ENCODE measurements around the gene FMN2.
"Not testable (repeated sequence)": the region's sequence is repeated elsewhere in the genome, so short reads cannot be mapped to it uniquely, and the experiment has no call there.

Gene FMN2

DNA sequence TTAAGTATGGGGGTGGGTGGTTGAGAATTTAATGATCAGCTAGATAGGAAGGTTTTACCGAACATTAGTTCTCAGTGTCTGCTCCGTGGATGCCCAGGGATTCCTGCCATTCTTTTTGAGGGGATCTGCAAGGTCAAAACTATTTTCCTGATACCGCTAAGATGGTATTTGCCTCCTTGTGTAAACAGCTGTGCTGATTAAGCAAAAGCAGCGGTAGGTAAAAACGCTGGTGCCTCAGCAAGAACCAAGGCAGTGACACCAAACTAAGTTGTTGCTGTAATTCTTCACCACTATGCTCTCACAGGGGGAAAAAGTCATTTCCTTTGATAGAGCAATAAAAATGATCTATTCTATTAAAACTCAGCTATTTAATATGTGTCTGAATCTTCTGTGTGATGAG is 229.0 kb downstream of the FMN2 start:
- no peak for DNase-seq

DNA sequence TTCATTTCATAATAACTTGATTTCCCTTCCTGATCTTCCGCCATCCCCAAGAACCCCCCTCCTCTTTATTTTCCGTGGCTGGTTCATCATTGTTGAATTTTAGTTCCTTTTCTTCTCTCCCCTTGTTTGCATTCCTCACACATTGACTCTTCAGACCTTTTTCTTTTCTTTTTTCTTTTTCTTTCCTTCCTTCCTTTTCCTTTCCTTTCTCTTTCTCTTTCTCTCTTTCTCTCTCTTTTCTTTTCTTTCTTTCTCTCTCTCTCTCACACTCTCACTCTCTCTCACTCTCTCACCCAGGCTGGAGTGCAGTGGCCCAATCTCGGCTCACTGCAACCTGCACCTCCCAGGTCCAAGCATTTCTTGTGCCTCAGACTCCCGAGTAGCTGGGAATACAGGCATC is 231.3 kb downstream of the FMN2 start:
- DNase-seq = no peak

DNA sequence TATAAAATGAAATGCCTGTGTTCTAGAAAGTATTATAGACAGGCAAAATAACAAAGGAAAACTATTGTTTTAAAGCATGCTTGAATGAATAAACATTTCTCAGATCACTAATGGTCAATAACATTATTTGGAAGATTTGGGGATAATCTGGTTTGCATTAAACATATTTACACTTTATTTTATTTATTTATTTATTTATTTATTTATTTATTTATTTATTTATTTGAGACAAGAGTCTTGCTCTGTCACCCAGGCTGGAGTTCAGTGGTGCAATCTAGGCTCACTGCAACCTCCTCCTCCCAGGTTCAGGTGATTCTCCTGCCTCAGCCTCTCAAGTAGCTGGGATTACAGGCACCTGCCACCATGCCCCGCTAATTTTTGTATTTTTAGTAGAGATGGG is 236.7 kb downstream of the FMN2 start:
- DNase-seq = not testable (repeated sequence)

DNA sequence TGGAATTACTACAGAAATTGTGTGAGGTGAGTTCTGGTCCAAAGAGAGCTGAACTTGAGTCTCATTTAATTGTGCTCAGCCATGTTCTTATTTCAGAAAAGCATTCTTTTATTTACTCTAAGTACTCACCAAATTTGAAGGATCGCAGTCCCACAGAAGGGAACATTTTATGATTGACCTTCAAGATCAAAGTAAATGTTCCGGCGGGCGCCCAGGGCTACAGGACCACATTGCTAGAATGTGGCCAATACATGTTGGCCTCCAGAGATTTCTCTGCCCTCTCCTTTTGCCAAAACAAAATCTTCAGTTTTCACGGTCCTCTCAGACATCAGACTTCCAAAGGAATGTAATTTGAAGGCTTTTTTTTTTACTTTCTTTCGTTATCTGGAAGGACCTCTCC is 237.8 kb downstream of the FMN2 start:
- no peak for DNase-seq

DNA sequence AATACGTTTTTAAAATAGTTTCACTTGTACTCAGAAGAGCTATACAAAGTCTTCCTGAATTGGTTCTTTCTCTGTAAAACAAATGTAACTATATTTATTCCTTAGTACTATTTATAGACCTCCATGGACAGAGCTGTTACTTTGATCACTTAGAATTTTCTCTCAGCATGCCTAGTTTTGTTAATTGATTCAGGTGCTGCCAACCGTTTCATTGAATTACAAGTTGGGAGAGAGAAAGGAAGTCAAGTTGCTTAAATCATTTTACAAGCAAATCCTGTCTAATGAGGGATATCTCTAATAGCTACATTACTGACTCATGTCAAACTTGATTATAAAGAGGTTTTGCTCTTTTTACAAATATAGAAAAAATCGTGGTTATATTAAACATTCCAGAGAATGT is 241.0 kb downstream of the FMN2 start:
- no peak for DNase-seq

DNA sequence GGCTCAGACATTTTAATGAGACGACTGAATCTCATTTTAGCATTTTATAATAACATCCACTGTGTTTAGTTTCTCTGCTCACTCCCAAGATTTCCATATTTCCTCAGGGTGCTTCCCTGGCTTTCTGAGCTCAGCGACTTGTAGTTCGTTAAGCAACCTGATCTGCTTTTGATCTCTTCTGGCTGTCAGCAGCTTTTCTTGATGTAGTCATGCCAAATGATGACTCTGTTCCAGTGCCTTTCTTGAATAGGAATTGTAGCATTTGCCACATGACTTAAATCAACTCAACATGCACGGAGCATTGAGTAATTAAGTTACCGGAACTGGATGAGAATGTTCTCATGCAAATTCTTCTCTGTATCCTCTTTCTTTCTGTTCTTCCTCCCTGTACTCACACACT is 246.1 kb downstream of the FMN2 start:
- no peak for DNase-seq

DNA sequence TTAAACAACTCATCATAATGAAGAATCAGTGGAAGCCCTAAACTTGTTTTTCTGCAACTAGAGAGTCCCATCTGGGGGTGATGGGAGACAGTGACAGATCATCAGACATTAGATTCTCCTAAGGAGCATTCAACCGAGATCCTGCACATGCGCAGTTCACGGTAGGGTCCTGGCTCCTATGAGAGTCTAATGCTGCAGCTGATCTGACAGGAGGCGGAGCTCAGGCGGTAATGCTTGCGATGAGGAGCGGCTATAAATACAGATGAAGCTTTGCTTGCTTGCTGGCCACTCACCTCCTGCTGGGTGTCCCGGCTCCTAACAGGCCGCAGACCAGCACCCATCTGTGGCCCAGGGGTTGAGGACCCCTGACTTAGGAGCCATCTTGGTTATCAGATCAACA is 247.2 kb downstream of the FMN2 start:
- no peak for DNase-seq

DNA sequence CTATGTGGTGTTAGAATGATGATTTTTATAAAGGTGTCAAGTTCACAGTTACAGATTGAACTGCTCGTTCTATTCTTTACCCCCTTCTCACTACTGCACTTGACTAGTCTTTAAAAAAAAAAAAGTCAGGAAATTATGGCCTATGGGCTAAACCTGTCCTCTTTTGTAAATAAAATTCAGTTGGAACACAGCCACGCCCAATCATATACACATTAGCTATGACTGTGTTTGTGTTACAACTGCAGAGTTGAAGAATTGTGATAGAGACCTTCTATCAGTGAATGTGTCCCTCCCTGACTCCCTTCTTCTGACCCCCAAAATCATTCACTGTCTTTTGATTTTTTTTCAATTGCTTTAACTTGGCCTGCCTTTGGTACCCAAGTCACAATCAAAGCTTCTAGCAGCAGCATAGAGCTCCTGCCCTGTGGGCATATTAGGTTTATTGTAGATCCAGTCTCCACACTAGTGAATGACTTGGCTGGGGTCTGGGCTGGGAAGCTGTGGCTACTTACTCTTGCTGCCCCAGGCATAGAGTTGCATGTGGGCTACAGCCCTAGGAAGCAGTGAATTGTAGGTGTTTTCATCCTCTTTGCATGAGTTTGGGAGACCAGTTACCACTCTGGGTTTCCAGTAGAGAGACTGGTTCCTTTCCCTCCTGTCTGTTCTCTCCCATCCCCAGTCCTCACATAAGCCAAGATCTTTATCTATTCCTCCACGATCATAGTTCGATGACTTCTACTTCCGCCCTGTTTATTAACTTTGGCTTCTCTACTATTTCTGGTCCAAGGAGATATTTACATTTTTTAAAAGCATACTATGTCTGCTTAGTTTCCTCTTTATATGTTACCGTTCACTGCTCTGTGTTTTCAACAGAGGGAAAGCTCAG is 249.9 kb downstream of the FMN2 start:
- DNase-seq = no peak

DNA sequence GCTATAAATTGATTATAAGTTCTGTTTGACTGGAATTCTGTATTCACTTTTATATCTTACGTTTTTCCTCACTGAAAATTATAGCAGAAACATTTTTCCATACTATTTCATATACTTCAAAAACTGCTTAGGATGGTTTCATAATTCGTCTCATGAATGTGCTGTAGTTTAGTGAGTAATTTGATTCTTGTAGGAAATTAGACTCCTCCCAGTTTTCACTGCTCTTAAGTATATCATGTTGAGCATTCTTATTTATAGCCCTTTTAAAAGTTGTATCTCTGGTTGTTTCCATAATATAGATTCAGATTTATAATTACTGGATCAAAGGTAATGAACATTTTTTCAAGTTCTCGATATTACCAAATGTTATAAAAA is 250.6 kb downstream of the FMN2 start:
- no peak for DNase-seq

DNA sequence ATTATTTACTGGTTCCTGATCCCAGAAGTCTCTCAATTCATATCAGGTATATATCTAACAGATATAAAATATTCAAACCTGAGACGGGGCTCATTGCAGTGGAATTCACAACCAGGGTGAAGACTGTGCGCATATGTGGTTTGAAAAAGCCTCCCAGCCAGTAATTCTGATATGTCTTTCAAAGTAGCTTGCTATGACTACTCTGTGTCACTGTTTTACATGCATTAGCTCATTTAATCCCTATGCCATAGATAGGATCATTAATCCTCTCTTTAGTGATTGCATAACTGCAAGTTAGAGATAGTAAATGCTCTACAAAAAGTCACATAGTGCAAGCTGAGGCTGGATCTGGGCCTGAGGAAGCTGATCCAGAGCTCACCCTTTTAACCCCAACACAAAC is 251.4 kb downstream of the FMN2 start:
- DNase-seq = no peak

DNA sequence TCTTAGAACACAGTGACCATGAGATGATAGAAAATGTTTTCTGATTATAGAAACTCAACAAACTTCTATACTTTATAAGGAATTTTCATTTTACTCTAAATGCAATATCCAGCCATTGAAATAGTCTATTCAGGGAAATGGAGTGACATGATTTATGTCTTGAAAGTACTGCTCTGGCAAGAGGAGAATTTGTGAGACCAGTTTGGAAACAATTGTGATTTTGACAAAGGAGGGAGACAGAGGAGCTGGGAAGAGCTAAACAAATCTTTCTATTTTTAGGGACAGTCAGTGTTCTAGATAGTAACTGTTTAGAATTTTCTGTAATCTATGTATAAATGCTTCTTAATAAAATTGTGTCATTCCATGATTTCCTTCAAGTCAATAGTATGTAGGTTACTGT is 252.3 kb downstream of the FMN2 start:
- DNase-seq = no peak

DNA sequence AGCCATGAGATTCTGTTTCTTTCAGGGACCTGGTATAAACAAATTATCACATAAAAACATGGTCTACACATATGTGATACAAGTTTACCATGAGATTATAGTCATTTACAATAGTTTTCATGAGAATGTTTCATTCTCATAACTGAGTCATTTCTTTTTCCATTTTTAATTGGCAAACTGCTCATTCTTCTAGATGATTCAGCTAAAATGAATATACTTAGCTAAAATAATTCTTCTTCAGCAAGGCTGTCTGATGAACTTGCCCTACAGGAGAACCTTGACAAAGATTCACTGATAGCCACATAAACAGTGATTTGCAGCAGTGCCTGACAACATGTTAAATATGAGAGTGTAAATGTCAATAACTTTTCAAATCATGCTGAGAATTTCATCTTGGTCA is 253.2 kb downstream of the FMN2 start:
- no peak for DNase-seq

DNA sequence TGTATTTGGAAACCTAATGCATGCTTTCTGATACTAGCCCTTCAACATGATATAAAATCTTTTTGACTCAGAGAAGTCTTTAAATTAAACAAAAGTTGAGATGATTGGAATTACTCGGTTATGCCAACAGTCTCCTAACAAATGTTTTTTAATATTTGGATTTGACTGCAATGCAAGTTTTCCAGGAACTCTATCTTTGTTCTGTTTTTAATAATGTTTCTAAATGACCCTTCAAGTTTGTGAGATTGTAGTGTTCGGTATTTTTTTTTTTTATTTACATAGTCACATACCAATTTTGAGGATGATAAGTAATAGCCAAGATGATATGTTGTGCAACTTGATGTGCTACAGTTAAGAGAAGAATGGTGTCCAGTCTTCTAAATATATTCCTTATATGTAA is 258.0 kb downstream of the FMN2 start:
- no peak for DNase-seq

DNA sequence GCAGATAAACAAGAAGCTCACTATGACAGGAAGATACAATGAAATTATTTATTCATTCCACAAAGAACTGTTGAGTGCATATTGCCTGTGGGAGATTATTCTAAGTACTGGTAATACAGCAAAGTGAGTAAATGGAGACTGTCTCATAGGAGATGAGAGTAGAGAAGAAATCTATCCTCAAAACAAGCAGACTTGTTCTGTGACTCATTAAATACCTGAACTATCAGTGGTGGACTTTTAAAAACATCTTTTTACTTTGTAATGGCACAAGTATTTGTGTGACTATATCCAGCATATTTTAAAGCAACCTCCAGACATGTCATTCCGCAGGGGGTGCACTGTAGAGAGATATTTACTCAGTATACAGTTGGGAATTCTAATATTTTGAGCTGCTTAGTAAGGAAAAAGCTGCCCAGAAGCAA is 259.2 kb downstream of the FMN2 start:
- no peak for DNase-seq

DNA sequence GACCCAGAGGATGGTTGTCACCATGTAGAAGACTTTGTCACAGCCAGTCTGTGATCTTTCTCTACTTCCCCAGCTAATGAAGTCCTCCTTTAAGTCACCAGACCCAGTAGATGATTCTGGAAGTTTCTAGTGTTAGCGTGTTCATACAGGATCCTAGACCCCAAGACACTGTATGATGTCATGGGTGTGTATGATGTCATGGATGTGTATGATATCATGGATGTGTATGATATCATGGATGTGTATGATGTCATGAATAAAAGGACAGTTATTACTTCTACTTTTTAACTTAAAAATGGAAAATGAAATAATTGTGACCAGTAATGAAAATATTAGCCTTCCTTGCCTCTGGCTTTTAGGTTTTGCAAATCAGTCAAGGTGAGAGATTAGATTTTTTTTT is 260.0 kb downstream of the FMN2 start:
- no peak for DNase-seq

DNA sequence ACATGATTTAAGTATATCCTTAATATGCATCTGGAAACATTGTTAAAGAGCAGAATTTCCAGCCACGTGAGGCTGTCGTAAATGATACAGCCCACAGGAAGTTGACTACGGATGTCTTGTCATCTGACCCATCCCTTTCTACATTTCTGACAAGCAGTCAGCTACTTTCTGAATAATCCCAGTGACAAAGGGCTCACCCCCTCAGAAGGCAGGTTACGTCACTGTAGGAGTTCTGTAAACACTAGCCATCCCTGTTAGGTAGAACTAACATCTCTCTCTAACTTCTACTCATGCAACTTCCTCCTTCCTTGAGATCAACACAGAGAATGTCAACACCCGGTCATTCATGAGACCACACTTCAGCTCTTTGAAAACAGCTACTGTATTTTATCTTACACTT is 261.1 kb downstream of the FMN2 start:
- no peak for DNase-seq

DNA sequence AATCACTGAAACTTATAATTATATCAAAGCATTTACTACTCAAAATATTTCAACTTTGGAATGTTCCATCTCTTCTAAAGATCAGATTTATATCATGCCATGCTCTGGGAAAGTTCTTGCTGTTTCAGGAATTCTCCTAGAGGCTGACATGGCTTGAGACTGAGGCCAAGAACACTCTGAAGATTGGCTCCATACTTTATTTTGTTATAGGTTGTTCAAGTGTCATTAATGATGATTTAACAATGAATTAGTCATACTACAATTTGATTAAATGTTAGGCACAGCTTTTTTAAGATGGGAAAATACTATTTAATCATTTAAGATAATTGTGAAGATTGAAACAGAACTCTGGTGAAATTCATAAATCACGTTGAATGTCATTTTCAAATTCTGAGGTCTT is 264.9 kb downstream of the FMN2 start:
- DNase-seq = no peak

DNA sequence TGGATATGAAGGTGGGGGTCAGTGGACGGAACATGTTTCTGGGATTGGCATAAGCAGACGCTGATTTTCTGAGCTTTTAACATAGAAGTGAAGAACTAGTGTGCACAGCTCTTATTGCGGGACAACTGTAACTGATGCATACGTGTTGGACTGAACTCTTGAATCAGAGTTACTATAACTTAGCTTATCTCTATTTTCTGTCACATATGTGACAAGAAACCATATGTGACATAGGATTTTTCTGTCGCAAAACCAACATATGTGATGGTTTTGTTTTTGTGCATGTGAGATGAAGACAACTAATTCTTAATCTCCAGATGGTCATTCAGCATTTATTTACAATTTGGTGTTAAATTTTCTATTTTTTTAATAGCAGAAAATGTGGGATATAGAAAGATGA is 270.4 kb downstream of the FMN2 start:
- no peak for DNase-seq

DNA sequence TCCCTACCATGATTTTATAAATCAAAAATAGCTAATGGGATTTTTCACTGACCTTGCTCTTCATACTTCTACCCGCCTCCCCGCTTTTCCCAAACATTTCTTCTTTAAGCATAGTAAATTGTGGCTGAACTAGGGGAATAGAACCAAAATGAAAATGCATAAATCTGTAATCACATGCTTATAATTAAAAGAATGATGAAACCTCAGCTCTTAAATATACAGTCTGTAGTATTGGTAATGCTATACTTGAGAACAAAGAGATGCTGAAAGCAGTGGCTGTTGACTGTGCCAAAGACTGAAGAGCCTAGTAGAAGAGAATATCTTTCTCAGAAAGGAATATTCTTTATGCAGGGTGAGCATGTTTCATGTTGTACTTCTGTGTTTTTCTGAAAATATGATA is 271.1 kb downstream of the FMN2 start:
- DNase-seq = no peak

DNA sequence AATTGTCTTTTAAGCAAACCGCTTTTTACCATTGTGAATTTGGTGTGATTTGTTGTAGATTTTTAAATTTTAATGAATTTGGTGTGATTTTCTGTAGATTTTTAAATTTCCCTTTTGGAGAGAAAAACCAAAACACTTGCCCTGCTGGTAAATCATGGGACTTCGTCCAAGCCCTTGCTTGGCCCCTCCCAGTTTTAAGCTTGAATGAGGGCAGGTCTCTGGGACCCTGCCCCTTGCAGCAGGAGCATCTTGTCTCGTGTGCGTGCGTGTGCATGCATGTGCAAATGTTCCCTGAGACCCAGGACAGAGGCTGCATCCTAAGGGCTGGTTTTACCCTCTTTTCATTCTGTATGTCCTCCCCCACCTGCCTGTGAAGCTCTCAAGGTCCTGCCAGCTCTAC is 271.6 kb downstream of the FMN2 start:
- no peak for DNase-seq

DNA sequence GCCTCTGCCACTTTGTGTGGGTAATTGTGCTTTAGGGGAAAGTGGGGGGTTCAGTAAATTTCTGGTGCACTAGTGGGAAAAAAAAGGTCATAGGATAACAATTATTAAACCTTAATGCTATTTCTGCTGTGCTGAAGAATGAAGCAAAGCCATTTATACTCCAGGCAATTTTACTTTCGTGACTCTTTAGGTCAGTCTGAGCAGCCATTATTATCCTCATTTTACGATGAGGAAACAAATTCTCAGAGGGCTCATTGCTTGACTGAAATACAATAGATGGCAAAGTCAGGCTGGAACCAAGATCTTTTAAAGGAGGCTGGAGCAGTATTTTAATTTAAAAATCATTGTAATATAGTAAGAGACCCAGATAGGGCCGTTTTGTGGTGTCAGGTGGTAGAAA is 272.2 kb downstream of the FMN2 start:
- no peak for DNase-seq

DNA sequence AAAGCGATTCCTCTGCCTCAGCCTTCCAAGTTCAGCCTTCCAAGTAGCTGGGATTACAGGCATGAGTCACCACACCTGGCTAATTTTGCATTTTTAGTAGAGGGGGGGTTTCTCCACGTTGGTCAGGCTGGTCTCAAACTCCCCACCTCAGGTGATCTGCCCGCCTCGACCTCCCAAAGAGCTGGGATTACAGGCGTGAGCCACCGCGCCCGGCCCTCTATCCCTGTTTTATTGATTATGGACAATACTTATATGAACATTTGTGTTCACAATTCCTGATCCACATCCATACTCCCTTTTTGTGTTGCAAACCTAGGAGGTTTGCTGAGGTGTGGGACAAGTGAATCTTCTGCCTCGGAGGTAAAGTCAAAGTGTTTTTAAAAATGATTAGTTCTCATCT is 275.0 kb downstream of the FMN2 start:
- DNase-seq = no peak

DNA sequence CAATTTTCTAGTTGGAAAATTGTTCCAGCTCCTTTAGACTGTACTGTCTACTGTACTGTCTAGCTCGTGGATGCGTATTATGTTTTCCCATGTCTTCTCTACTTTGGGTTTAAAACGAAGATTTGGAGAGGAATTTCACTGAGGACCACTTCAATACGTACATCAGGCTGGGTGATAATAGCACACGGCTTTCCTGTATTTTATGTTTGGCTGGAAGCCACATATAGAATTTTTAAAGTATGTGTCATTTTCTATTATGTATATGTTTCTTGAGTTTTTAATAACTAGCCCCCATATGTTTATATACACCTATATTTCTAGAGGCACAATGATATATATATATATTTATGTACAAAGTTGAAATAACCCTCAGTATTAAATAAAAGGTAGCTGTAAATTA is 293.9 kb downstream of the FMN2 start:
- no peak for DNase-seq

DNA sequence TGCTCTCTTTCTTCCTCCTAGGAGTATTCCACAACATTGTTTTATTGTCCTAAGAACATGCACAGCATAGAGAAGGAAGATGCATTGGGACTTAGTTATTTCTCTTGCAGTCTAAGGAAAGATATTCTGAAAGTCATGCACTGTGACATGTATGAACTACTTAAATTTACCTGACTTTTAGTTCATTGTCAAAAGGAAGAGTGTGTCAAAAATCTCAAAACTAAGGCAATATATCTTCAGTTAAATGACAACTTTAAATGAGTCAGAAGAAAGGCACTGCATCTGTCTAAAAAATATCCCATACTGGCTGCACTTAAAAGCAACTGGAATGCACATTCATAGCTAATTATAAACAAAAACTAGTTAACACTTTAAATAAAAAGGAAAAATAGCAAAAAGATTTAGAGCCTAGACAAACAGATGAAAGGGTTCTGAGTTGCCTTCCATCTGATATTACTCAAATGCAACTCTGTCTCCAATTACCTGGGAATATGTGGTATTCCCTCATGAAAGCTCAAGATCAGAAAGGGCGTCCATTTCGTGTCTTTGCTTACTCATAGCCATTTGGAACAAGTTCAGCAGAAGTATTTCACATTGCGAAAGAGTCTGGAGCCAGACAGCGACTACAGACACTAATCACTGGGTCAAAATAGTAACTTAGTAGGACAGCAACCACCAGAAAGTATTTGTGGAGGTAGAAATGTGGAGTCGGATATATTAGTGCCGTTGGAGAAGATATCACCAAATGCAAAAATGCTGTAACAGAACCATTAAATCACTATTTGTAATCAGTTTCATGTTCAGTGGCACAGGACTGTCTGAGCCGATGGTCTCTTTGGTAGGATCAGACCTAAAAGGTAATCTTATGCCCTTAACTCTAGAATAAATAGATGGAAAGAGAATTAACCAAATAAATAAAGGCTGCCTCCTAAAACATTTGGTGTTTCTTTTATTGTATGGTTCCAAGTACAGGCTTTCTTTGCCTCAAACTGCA is 294.6 kb downstream of the FMN2 start:
- no peak for DNase-seq

All from NCI-H446 (cell line).